Mononuclear cell (primary cell): ENCODE measurements around the gene NRG2. TPM values are rescaled to one million over a fixed set of nuclear protein-coding genes. Genes with fewer than 3 reads are reported as not detected.

Source experiments
- H3K27me3 ChIP-seq: 2 replicates; pipeline ENCODE4 v1.6.0; 2011; ENCODE audit warnings: low read length, control low read depth; ENCODE audit not compliant: insufficient read depth
- H3K4me1 ChIP-seq: 2 replicates; pipeline ENCODE4 v1.5.1; 2011; ENCODE audit warnings: mild to moderate bottlenecking, low read length, control low read depth; ENCODE audit not compliant: insufficient read depth
- H3K4me3 ChIP-seq: 2 replicates; pipeline ENCODE4 v1.5.1; 2011; ENCODE audit warnings: mild to moderate bottlenecking, low read length, moderate library complexity
- H3K9me3 ChIP-seq: 2 replicates; pipeline ENCODE4 v1.5.1; 2011; ENCODE audit warnings: low read depth, mild to moderate bottlenecking, control low read depth, low read length
- total RNA-seq: library from RNA; depleted of rRNA; stranded (reverse); fragments of >200 nt; gene quantifications from one replicate; pipeline ENCODE4 v1.2.3, GENCODE V29; 2012

NRG2 gene
- total RNA-seq, 1 donor = 0.10 TPM

- no peaks in the 10 kb centered on the region for H3K9me3 ChIP-seq
These were observed 82.2 kb downstream of the NRG2 start for GRCh38 chr5:139960723-139961383.

DNA sequence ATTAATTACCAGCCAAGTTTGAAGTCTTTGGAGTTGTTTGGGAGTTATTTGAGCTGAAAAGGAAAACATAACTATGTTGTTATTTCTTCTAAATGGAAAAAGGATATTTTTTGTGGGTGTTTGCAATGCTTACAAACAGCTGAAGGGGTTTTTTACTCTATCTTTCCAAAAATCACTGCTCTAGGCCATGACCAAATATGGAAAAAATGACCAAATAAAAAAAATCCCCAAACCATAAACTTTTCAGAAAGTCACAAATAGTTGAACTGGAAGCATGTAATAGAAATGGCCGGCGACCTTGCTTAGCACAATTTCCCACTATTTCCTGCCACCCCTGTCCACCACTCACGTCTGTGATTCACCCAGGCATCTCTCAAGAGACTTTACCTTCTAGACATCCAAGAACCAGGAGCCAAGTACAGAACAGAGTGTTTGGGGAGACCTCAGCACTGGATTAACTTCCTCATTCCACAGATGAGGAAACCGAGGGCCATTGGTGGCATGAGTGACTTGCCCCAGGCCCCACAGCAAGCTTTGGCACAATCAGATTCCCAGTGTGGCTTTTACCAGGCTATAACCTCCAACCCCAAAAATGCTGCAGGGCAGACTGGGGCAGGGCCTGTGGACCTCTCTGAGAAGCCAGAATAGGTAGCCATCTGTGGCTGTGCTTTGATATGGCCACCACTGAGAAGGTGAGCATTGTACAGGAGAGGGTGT lies 84.5 kb downstream of the NRG2 start:
- no peaks in the 10 kb centered on the region for H3K9me3 ChIP-seq
- no peak overlapping the region for H3K4me3 ChIP-seq
- no peaks in the 10 kb centered on the region for H3K4me1 ChIP-seq
- no peaks in the 10 kb centered on the region for H3K27me3 ChIP-seq

More at GRCh38 chr5:139960723-139961383, 82.2 kb downstream of the NRG2 start:
- H3K4me1 ChIP-seq = no peaks in the 10 kb centered on the region
- H3K4me3 ChIP-seq = no peak overlapping the region
- no peaks in the 10 kb centered on the region for H3K27me3 ChIP-seq

DNA sequence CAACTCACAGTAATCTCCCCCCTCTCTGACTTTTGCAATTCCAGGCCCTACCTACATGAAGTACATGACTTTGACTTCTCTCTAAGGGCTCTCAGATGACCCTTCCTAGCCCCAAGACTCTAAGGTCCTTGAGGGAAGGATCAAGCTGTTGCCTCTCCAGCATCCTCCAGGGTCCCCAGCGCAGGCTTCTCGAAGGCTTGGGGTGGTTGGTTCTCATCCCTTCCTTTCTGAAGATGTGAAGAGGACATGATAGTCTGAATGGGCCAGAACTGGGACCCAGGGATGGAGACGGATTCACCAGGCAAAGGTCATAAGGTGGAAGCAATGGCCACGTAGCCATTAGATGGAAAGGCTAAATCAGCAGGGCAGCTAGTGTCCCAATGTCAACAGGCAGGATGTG lies 86.8 kb downstream of the NRG2 start:
- no peaks in the 10 kb centered on the region for H3K27me3 ChIP-seq
- H3K4me1 ChIP-seq = no peaks in the 10 kb centered on the region
- no peaks in the 10 kb centered on the region for H3K9me3 ChIP-seq

GRCh38 chr5:139955616-139956273 lies 87.4 kb downstream of the NRG2 start:
- no peaks in the 10 kb centered on the region for H3K27me3 ChIP-seq
- H3K9me3 ChIP-seq = no peaks in the 10 kb centered on the region
- H3K4me1 ChIP-seq = no peaks in the 10 kb centered on the region
- H3K4me3 ChIP-seq = no peak overlapping the region

More for the DNA sequence above, 86.8 kb downstream of the NRG2 start:
- no peak overlapping the region for H3K4me3 ChIP-seq

GRCh38 chr5:139955053-139955605 lies 88.0 kb downstream of the NRG2 start:
- Histone ChIP-seq H3K4me3 (no peak overlapping the region), H3K9me3 (no peaks in the 10 kb centered on the region), H3K27me3 (no peaks in the 10 kb centered on the region), H3K4me1 (no peaks in the 10 kb centered on the region)

GRCh38 chr5:139954462-139954861 lies 88.6 kb downstream of the NRG2 start:
- no peaks in the 10 kb centered on the region for H3K4me1 ChIP-seq
- no peaks in the 10 kb centered on the region for H3K27me3 ChIP-seq
- H3K9me3 ChIP-seq = no peaks in the 10 kb centered on the region
- H3K4me3 ChIP-seq = no peak overlapping the region

- no peak overlapping the region for H3K4me3 ChIP-seq
- no peaks in the 10 kb centered on the region for H3K4me1 ChIP-seq
- no peaks in the 10 kb centered on the region for H3K27me3 ChIP-seq
- no peaks in the 10 kb centered on the region for H3K9me3 ChIP-seq
These were observed 89.1 kb downstream of the NRG2 start for GRCh38 chr5:139954022-139954421.

DNA sequence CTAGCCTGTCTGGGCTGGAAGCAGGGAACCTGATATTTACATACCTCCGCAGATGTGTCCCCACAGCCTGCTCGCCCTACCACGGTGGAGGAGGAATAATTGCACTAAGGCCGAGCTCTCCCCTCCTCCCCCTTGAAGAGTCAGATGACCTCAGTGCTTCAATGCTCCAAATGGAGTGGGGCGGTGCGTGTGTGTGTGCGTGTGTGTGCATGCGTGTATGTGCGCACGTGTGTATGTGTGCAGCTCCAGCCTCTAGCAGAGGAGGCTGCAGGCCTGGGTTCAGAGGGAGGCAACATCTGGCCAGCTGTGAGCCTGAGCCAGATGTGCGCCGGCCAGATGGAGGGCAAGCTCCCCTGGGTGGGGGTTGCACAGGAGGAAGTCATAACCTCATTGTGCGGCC lies 90.5 kb downstream of the NRG2 start:
- no peak overlapping the region for H3K4me3 ChIP-seq
- peaks cover 2% of the 10 kb centered on the region for H3K4me1 ChIP-seq
- H3K9me3 ChIP-seq = no peaks in the 10 kb centered on the region
- H3K27me3 ChIP-seq = no peaks in the 10 kb centered on the region

DNA sequence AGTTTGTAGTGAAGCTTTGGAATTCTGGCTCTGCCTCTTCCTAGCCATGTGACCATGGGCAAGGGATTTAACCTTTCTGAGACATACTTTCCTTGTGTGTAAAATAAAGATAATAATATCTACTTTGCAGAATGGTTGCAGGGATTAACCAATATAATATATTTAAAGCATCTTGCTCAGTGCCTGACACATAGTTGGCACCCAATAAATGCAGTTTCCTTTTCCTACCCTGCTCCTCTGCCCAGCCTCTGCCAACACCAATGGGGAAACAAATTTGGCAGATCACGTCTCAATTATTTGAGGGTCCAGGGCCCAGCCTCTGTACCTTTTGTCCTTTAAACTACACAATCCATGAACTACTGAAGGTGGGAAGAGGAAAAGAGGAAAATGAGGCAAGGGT lies 91.1 kb downstream of the NRG2 start:
- Histone ChIP-seq H3K27me3 (no peaks in the 10 kb centered on the region), H3K4me3 (no peak overlapping the region), H3K4me1 (peaks cover 8% of the 10 kb centered on the region), H3K9me3 (no peaks in the 10 kb centered on the region)

GRCh38 chr5:139951296-139951924 lies 91.7 kb downstream of the NRG2 start:
- Histone ChIP-seq H3K4me1 (peaks cover 11% of the 10 kb centered on the region), H3K4me3 (no peak overlapping the region), H3K27me3 (no peaks in the 10 kb centered on the region), H3K9me3 (no peaks in the 10 kb centered on the region)

DNA sequence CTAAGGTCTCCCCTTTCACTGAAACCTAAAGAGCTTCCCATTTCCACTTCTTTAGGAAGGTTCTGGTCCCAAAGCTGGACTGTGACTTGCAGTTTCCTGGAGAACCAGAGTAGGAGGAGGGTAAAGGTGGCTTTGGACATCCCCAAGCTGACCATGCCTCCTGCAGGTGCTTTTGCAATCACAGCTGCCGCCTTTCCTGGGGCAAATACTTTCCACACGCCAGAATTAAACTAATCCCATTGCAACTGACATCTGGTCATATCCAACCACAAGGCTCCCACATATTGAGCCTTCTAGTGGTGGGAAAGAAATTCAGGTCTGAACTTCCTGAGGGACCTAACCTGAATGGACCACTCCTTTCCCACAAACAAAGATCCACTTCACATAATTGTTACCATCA lies 92.7 kb downstream of the NRG2 start:
- Histone ChIP-seq H3K4me3 (no peak overlapping the region), H3K27me3 (no peaks in the 10 kb centered on the region), H3K9me3 (no peaks in the 10 kb centered on the region)

DNA sequence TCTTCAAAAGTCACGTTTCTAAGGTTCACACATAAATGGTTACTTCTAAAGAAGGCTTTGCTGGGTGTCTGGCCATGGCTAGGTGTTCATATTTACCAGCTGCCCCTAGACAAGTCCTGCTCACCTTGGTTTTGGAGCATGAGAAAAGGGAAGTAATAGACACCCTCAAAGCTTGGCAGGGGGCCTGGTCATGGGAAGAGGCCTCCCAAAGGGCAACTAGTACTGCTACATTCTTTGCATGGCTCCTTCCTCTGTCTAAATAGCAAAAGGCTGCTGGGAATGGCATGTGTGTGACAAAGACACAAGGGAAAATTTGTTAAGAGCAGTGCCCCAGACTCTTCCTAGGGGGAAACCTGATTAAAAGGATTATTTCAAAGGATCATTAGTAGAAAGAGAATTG lies 93.4 kb downstream of the NRG2 start:
- peaks cover under 1% of the 10 kb centered on the region for H3K27me3 ChIP-seq
- H3K4me3 ChIP-seq = no peak overlapping the region
- peaks cover 11% of the 10 kb centered on the region for H3K4me1 ChIP-seq
- no peaks in the 10 kb centered on the region for H3K9me3 ChIP-seq

More for the DNA sequence above, 92.7 kb downstream of the NRG2 start:
- peaks cover 11% of the 10 kb centered on the region for H3K4me1 ChIP-seq

- Histone ChIP-seq H3K27me3 (peaks cover 7% of the 10 kb centered on the region), H3K9me3 (no peaks in the 10 kb centered on the region)
These were observed 95.4 kb downstream of the NRG2 start for GRCh38 chr5:139947727-139948126.

GRCh38 chr5:139946440-139946839 lies 96.7 kb downstream of the NRG2 start:
- Histone ChIP-seq H3K27me3 (peaks cover 7% of the 10 kb centered on the region), H3K4me1 (peaks cover 11% of the 10 kb centered on the region), H3K9me3 (no peaks in the 10 kb centered on the region), H3K4me3 (no peak overlapping the region)

More at GRCh38 chr5:139947727-139948126, 95.4 kb downstream of the NRG2 start:
- peaks cover 11% of the 10 kb centered on the region for H3K4me1 ChIP-seq
- H3K4me3 ChIP-seq = no peak overlapping the region

DNA sequence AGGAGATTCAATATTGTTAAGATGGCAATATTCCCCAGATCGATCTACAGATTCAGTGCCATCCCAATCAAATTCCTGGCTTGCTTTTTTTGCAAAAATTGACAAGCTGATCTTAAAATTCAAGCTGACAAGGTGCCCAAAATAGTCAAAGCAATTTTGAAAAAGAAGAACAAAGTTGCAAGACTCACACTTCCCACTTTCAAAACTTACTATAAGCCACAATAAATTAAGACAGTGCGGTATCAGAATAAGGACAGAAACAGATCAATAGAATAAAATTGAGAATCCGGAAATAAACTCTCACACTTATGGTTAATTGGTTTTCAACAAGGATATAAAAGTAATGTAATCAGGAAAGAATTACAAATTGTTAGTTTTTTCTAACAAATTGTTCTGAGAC lies 97.1 kb downstream of the NRG2 start:
- no peaks in the 10 kb centered on the region for H3K9me3 ChIP-seq
- H3K4me3 ChIP-seq = no peak overlapping the region
- peaks cover 11% of the 10 kb centered on the region for H3K4me1 ChIP-seq
- H3K27me3 ChIP-seq = peaks cover 8% of the 10 kb centered on the region
